ENCODE results near the gene IFT22. TPM values are rescaled to one million over a fixed set of nuclear protein-coding genes. Genes with fewer than 3 reads are reported as not detected.

Gene IFT22
- total and polyA plus RNA-seq, 2 of the 4 experiments (the other 2 are of a cell fraction): 29.3 to 34.1 TPM

DNA sequence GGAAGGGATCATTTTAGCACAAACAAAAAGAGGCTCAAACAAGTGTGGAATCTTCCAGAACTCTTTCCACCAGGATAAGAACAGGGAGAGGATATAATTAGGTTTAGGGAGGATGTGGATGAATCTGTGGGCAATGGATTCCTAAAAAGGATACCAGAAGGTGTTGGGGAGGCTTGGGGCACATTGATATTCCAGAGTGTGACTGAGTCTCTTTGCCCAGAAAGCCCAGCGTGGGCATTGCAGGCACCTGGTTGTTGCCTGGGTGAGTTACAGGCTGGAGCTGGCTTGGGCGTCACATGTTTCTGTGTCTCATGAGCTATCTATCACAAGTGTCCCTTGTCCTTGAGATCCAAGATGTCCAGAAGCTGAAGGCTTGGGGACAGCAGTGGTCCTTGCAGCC, 44.3 kb upstream of the IFT22 start:
- Histone ChIP-seq H2BK5ac (ENCODE audit: low read depth, low read length, poor library complexity, severe bottlenecking) (no peak overlapping the region), H3K36me3 (ENCODE audit: control insufficient read depth, insufficient read depth, low read length) (no peaks in the 10 kb centered on the region), H3K9ac (ENCODE audit: low read depth, low read length) (no peak overlapping the region), H2AFZ (replicated peaks; ENCODE audit: low read length, poor library complexity) (no peak overlapping the region), H3K27ac (ENCODE audit: insufficient read depth, low read length) (no peak overlapping the region), H3K4me3 (ENCODE audit: insufficient read depth, low read depth, low read length) (no peak overlapping the region), H3K9me3 (ENCODE audit: control insufficient read depth, insufficient read depth, low read length) (peaks cover 3% of the 10 kb centered on the region; the same call in 1 of the 2 replicates), H2AK9ac (replicated peaks; ENCODE audit: low read depth, low read length, poor library complexity) (no peak overlapping the region), H4K5ac (ENCODE audit: low read depth, low read length) (no peak overlapping the region), H2BK15ac (ENCODE audit: low read depth, low read length) (no peak overlapping the region), H2AK5ac (ENCODE audit: low read depth, low read length) (no peak overlapping the region), H4K20me1 (ENCODE audit: insufficient read depth, low read length) (no peaks in the 10 kb centered on the region), H3K27me3 (ENCODE audit: control insufficient read depth, insufficient read depth, low read length) (peaks cover 37% of the 10 kb centered on the region), H3K14ac (replicated peaks; ENCODE audit: low read depth, low read length) (no peak overlapping the region), H3K4me1 (ENCODE audit: control insufficient read depth, insufficient read depth, low read length) (no peaks in the 10 kb centered on the region), H3K4ac (ENCODE audit: low read depth, low read length) (no peak overlapping the region), H3K9me1 (ENCODE audit: insufficient read depth, low read length) (no peaks in the 10 kb centered on the region), H3K23ac (ENCODE audit: low read depth, low read length) (no peak overlapping the region), H3K4me2 (ENCODE audit: low read depth, low read length) (no peak overlapping the region), H2BK20ac (ENCODE audit: low read depth, low read length) (no peak overlapping the region), H2BK120ac (ENCODE audit: low read depth, low read length) (no peak overlapping the region), H3K79me1 (ENCODE audit: low read depth in 1 of 2, low read length in 2 of 2) (no peaks in the 10 kb centered on the region), H4K8ac (ENCODE audit: low read depth in 2 of 2, low read length in 2 of 2) (no peak overlapping the region), H4K91ac (ENCODE audit: insufficient read depth, low read depth, low read length) (no peak overlapping the region), H3K18ac (ENCODE audit: low read depth, low read length) (no peak overlapping the region), H3K56ac (ENCODE audit: extremely low read depth, insufficient read depth, low read length) (no peak overlapping the region)
- TF ChIP-seq RCOR1 (IDR thresholded peaks at IDR 0.05; ENCODE audit: insufficient replicate concordance, low read length): no peak
- ATAC-seq (ENCODE audit: low read depth) (no peak), DNase-seq (no peak)
- CTCF ChIA-PET: no interaction called here
- no TSS peak for BruUV-seq (replicated peaks)
- intact Hi-C loops (cut with micrococcal nuclease) (no loop called here), dilution Hi-C loops (cut with HindIII; ENCODE audit: low sequenced_read_pairs, unreplicated experiment) (no loop called here), in situ Hi-C loops (cut with MboI; ENCODE audit: low sequenced_read_pairs) (loop anchor here (25.0 kb wide), 1 partner anchor 896 kb away; no protein-coding TSS in a partner anchor)
- POLR2A ChIA-PET (ENCODE audit: unreplicated experiment): no interaction called here
- WGBS, 2 experiments (ENCODE audit: extremely low coverage in 2 of 2, insufficient read length in 1 of 2): 88% methylated on average over 1 of the region's 2 CpGs; no CpG with 5 or more reads in 1 of the 2 experiments
